Transverse colon (tissue), 4 donors: ENCODE measurements around the gene TAF4. TPM values are rescaled to one million over a fixed set of nuclear protein-coding genes. Genes with fewer than 3 reads are reported as not detected.

ENCODE experiments used
- DNase-seq: peaks from one replicate; pipeline ENCODE4 v3.0.0-alpha.2; 2019
- H3K27ac ChIP-seq, 4 donors: fragments of 200-600 bp; sonication (generic); 2 replicates each; pipeline ENCODE4 v1.5.1; 2016 to 2018; ENCODE audit warnings: inconsistent platforms in 4 of 4
- H3K27me3 ChIP-seq: fragments of 200-600 bp; sonication (generic); 2 replicates; pipeline ENCODE4 v1.5.1; 2017; ENCODE audit warnings: inconsistent platforms
- H3K36me3 ChIP-seq, 4 donors: fragments of 200-600 bp; sonication (generic); 2 replicates each; pipeline ENCODE4 v1.5.1; 2017 to 2019; ENCODE audit warnings: inconsistent platforms in 4 of 4
- H3K4me1 ChIP-seq, 4 donors: fragments of 200-600 bp; sonication (generic); 2 replicates each; pipeline ENCODE4 v1.5.1; 2017 to 2020; ENCODE audit warnings: inconsistent platforms in 4 of 4
- H3K4me3 ChIP-seq, 4 donors: fragments of 200-600 bp; sonication (generic); 1 replicate in 1 of 4; 2 replicates in 3 of 4; pipeline versions ENCODE4 v1.5.1 to v1.6.1; 2017 to 2019; ENCODE audit warnings: inconsistent platforms in 4 of 4
- H3K9me3 ChIP-seq, 2 donors: fragments of 200-600 bp; sonication (generic); 2 replicates each; pipeline ENCODE4 v1.5.1; 2017 to 2019; ENCODE audit warnings: inconsistent platforms in 2 of 2
- EP300 ChIP-seq: sonication (generic); formaldehyde crosslinking; IDR thresholded peaks from one replicate; pipeline ENCODE4 v1.6.1; 2017; ENCODE audit warnings: antibody characterized with exemption, low read depth
- POLR2A ChIP-seq: fragments of 450-650 bp; IDR thresholded peaks from one replicate; pipeline ENCODE4 v1.6.1; 2016; ENCODE audit warnings: antibody characterized with exemption, mild to moderate bottlenecking, moderate library complexity
- POLR2AphosphoS5 ChIP-seq, 3 donors: sonication (generic); formaldehyde crosslinking; IDR thresholded peaks; one replicate each; pipeline ENCODE4 v1.6.1; 2016; ENCODE audit warnings: antibody characterized with exemption in 3 of 3
- WGBS, 2 donors: methylation state at CpG; one replicate each; pipeline ENCODE4 v1.1.5; 2018; ENCODE audit warnings: low coverage in 1 of 2; 5-methylcytosine and 5-hydroxymethylcytosine counted together
- in situ Hi-C, 4 donors: fragments of 200-750 bp; cut with MboI; loops; one replicate each; pipeline versions ENCODE4 v1.15.0 to v1.15.1; 2017; ENCODE audit warnings: low sequenced_read_pairs in 3 of 4, low pct_ligation_motif_present in 1 of 4, low pct_unique_long_range_greater_than_20kb in 1 of 4
- intact Hi-C: fragments of 100-400 bp; cut with DNase I; formaldehyde crosslinking; loops from one replicate; pipeline ENCODE4 v1.15.1; 2023; ENCODE audit warnings: low total_unique reads
- total RNA-seq, 4 donors: library from RNA; depleted of rRNA; stranded (reverse); fragments of >200 nt; gene quantifications; one replicate each; pipeline ENCODE4 v1.1.0, GENCODE V29; 2016
- TF ChIP-seq, protein P1 (sequence below), 5 experiments: fragments of 200-600 bp in 3 of 5; fragments of 450-650 bp in 2 of 5; sonication (generic) in 3 of 5; IDR thresholded peaks; 1 replicate in 2 of 5; 2 replicates in 3 of 5; pipeline ENCODE4 v1.5.1; 2016 to 2017; ENCODE audit warnings: antibody characterized with exemption in 5 of 5, inconsistent platforms in 3 of 5, mild to moderate bottlenecking in 2 of 5, moderate library complexity in 1 of 5

Gene TAF4
- total RNA-seq, 4 donors from 2014 or later: 18.9 to 39.5 (median 24.3) TPM

DNA sequence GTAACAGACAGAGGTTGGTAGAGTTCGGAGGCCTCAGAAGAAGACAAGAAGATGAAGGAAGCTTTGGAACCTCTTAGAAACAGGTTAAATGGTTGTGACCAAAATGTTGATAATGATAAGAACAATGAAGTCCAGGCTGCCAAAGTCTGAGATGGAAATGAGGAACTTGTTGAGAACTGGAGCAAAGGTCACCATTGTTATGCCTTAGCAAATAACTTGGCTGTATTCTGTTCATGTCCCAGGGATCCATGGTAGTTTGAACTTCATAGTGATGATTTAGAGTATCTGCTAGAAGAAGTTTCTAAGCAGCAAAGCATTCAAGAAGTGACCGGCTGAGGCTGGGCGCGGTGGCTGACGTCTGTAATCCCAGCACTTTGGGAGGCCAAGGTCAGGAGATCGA, 45.5 kb upstream of the TAF4 start:
- 72 to 74% methylated on average over 6 of the region's 6 CpGs for WGBS, 2 donors
- in situ Hi-C loops (no loop called here), intact Hi-C loops (no loop called here)
- H3K27ac ChIP-seq: no peak overlapping the region
- H3K36me3 ChIP-seq: no peaks in the 10 kb centered on the region
- no peak for DNase-seq
- H3K27me3 ChIP-seq: peaks cover 5% of the 10 kb centered on the region
- H3K4me3 ChIP-seq: no peak overlapping the region
- TF ChIP-seq, protein P1, sequence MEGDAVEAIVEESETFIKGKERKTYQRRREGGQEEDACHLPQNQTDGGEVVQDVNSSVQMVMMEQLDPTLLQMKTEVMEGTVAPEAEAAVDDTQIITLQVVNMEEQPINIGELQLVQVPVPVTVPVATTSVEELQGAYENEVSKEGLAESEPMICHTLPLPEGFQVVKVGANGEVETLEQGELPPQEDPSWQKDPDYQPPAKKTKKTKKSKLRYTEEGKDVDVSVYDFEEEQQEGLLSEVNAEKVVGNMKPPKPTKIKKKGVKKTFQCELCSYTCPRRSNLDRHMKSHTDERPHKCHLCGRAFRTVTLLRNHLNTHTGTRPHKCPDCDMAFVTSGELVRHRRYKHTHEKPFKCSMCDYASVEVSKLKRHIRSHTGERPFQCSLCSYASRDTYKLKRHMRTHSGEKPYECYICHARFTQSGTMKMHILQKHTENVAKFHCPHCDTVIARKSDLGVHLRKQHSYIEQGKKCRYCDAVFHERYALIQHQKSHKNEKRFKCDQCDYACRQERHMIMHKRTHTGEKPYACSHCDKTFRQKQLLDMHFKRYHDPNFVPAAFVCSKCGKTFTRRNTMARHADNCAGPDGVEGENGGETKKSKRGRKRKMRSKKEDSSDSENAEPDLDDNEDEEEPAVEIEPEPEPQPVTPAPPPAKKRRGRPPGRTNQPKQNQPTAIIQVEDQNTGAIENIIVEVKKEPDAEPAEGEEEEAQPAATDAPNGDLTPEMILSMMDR (IDR thresholded peaks at IDR 0.05): no peak
- TF ChIP-seq POLR2AphosphoS5 (IDR thresholded peaks at IDR 0.05) (no peak), POLR2A (no peak), EP300 (no peak)
- no peaks in the 10 kb centered on the region for H3K4me1 ChIP-seq
- H3K9me3 ChIP-seq: peaks cover 50 to 53% of the 10 kb centered on the region in 2 donors

DNA sequence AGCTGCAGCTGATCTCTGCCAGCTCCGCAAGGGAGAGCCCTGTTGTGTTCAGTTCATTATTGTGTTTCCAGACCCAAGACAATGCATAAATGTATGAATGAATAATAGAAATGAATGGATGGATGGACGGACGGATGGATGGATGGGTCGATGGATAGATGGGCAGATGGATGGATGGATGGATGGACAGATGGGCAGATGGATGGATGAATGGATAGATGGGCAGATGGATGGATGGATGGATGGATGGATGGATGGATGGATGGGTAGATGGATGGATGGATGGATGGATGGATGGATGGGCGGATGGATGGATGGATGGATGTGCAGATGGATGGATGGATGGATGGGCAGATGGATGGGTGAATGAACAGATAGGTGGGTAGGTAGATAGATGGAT, 39.9 kb upstream of the TAF4 start:
- no peak for TF ChIP-seq POLR2AphosphoS5 (IDR thresholded peaks at IDR 0.05)
- intact Hi-C loops: loop anchor here (1.0 kb wide), 1 partner anchor 30 kb away; no protein-coding TSS in a partner anchor
- no peak for DNase-seq
- WGBS, 2 donors: 88 to 89% methylated on average over 4 to 5 of the region's 5 CpGs
- Histone ChIP-seq H3K27ac (no peak overlapping the region), H3K36me3 (no peaks in the 10 kb centered on the region), H3K9me3 (peaks cover 28 to 40% of the 10 kb centered on the region in 2 donors), H3K4me1 (peaks cover 0 to 13% (median 9%) of the 10 kb centered on the region in 4 donors), H3K27me3 (peaks cover 8% of the 10 kb centered on the region), H3K4me3 (no peak overlapping the region)
- in situ Hi-C loops: no loop called here

DNA sequence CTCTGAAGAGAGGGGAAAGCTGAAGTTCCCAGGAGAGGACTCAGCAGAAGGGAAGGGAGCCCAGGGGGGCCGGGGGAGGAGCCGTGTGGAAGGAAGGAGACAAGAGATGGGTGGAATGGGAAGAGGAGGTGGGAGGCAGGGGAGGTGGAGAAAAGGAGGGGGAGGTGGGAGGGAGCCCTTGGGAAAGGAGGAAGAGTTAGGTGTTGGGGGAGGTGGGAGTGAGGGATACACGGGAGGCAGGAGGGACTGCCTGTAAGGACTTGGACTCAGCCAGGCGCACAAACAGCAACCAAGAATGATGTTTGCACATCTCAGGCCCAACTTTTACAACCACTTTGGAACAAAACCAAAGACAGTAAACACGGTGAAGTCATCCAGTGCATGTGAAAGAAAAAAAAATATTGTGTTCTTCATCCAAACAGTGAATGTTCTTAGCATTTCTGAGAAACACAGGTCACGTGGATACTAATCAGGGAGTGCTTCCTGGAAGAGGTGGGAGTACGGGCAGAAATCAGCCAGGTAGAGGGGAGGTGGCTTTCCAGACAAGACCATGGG, 39.2 kb upstream of the TAF4 start:
- Histone ChIP-seq H3K27me3 (peaks cover 8% of the 10 kb centered on the region), H3K36me3 (no peaks in the 10 kb centered on the region), H3K9me3 (peaks cover 23 to 36% of the 10 kb centered on the region in 2 donors), H3K27ac (peak overlapping the region in 3 of 4 donors; percentile 18 to 34 (median 31)), H3K4me3 (no peak overlapping the region), H3K4me1 (peaks cover 0 to 13% (median 9%) of the 10 kb centered on the region in 4 donors)
- DNase-seq: peak; percentile 41
- WGBS, 2 donors: 7 to 20% methylated on average over 2 to 7 of the region's 7 CpGs
- intact Hi-C loops (loop anchor here (1.0 kb wide), 1 partner anchor 30 kb away; no protein-coding TSS in a partner anchor), in situ Hi-C loops (no loop called here)
- TF ChIP-seq EP300 (no peak), POLR2AphosphoS5 (IDR thresholded peaks at IDR 0.05) (no peak), POLR2A (no peak)
- TF ChIP-seq, protein P1 (IDR thresholded peaks at IDR 0.05): no peak

DNA sequence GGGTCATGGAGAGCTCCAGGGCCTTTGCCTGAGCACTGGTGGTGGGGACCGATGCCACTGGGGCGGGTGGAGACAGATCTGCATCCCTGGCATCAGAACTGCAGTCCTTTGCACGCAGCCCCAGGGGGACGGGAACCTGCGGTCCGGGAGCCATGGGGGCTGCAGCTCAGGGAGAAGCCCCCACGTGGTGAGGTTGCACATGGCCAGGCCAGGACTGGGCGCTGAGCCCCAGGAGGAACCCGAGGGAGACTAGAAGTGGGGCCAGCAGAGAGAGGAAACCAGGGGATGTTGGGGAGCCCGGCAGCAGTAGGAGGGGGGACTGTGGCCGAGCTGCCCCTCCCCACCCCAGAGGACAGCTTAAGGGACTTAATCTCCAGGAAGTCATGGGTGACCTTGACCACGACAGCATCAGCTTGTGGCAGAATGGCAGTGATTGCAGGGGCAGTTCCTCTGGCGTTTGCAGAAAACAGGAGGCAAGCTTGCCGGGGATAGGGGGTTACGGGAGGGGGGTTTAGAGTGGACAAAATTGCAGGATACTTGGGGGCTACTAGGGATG, 38.6 kb upstream of the TAF4 start:
- H3K4me3 ChIP-seq: no peak overlapping the region
- intact Hi-C loops: no loop called here
- in situ Hi-C loops: no loop called here
- H3K27ac ChIP-seq: peak overlapping the region in 1 of 4 donors; percentile 34
- 46% methylated on average over 15 of the region's 15 CpGs; no CpG with 5 or more reads in 1 of the 2 donors for WGBS, 2 donors
- peaks cover 0 to 13% (median 9%) of the 10 kb centered on the region in 4 donors for H3K4me1 ChIP-seq
- peaks cover 8% of the 10 kb centered on the region for H3K27me3 ChIP-seq
- H3K36me3 ChIP-seq: no peaks in the 10 kb centered on the region
- TF ChIP-seq EP300: no peak
- TF ChIP-seq, protein P1 (IDR thresholded peaks at IDR 0.05): no peak
- TF ChIP-seq POLR2A: no peak
- no peak for TF ChIP-seq POLR2AphosphoS5 (IDR thresholded peaks at IDR 0.05)
- no peak for DNase-seq
- H3K9me3 ChIP-seq: peaks cover 22 to 31% of the 10 kb centered on the region in 2 donors
